ENCODE measurements around the gene YPEL2.

YPEL2 gene

DNA sequence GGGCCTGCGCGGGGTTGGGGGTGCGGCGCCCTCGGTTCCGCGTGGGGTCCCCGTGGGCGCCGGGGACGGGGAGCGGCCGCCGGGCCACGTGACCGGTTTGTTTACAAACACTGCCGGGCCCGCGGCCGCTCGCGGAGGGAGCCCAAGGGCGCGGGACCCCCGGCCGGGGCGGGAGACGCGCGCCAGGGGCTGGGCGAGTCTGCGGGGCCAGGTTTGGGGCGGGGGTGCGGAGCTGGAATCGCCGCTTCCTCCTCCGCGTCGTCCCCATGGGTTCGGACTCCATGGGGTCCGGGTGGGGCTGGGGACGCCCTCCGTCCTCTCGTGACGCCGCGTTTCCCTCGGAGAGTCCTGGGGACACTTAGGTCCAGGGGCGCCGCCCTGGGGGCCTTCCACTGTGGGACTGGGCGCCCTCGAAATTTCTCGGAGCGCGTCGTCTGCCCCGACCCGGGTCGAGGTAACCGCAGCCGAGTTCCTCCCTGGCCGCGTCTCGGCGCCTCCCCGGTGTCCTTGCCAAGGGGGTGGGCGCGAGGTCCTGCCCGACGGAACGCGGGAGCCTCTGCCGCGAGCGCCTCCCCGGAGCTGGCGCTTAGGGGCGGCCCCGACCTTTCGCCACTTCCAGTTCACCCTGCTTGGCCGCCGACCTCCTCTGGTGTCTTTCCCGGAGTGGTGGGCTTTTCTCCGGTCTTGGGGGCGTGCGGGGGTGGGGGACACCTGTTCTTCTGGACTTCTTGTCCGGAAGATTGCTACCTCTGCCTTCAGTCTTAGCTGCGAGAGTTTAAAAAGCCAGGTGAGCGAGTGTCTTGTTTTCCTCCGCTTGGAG is 684 bp downstream of the YPEL2 start:
- no peaks in the 10 kb centered on the region for H3K9me3 ChIP-seq (ENCODE audit: control insufficient read depth in 2 of 2, low read length in 2 of 2)
- H3K4me1 ChIP-seq (ENCODE audit: control insufficient read depth, insufficient read depth, low read length), result peaks cover 48% of the 10 kb centered on the region
- H3K4me3 ChIP-seq (ENCODE audit: low read length in 2 of 2), result peak overlapping the region; percentile 70 to 88
- no peaks in the 10 kb centered on the region for H3K36me3 ChIP-seq (ENCODE audit: control insufficient read depth in 2 of 2, insufficient read depth in 2 of 2, low read length in 2 of 2)
- peak overlapping the region; percentile 67 to 83 for H3K9ac ChIP-seq (ENCODE audit: low read length in 2 of 2)
- H3K27ac ChIP-seq (ENCODE audit: low read length), result peak overlapping the region; percentile 90
- no peaks in the 10 kb centered on the region for H3K27me3 ChIP-seq (ENCODE audit: control insufficient read depth in 1 of 2, insufficient read depth in 2 of 2, low read length in 2 of 2)

DNA sequence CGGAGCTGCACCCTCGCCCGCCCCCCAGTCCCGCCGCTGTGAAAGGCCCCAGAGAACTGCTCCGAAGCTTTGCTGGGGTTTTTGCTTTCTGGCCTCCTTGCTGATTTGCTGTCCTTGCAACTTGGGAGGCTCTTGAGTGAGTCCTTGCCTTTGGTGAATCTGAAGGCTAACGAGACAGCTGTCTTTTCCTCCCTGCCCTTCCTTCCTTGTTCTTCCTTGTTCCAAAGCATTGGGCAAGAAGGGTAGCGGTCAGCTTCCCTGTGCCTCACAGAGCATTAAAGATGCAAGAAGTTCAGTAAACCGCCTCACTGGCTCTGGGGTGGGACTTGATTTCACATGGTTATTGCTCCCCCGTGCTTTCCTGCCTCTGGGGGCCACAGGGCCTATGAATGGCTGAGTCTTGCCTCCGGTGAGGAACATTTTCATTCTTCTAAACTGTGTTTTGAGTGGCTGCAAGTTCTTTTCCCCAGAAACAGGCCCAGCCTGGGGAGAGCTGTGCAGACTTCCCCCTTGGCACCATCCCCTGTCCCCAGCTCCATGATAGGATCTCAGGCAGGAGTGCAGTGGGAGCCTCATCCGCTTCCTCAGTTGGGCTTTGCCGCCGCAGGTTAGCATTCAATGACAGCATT is 1.4 kb downstream of the YPEL2 start:
- peaks cover 0 to under 1% of the 10 kb centered on the region in 2 donors for H3K36me3 ChIP-seq (ENCODE audit: control insufficient read depth in 2 of 2, insufficient read depth in 2 of 2, low read length in 2 of 2)
- peak overlapping the region; percentile 67 to 83 for H3K9ac ChIP-seq (ENCODE audit: low read length in 2 of 2)
- H3K4me1 ChIP-seq (ENCODE audit: control insufficient read depth, insufficient read depth, low read length), result peaks cover 51% of the 10 kb centered on the region
- no peaks in the 10 kb centered on the region for H3K9me3 ChIP-seq (ENCODE audit: control insufficient read depth in 2 of 2, low read length in 2 of 2)
- peak overlapping the region; percentile 70 to 88 for H3K4me3 ChIP-seq (ENCODE audit: low read length in 2 of 2)
- H3K27me3 ChIP-seq (ENCODE audit: control insufficient read depth in 1 of 2, insufficient read depth in 2 of 2, low read length in 2 of 2), result no peaks in the 10 kb centered on the region
- peak overlapping the region; percentile 90 for H3K27ac ChIP-seq (ENCODE audit: low read length)

DNA sequence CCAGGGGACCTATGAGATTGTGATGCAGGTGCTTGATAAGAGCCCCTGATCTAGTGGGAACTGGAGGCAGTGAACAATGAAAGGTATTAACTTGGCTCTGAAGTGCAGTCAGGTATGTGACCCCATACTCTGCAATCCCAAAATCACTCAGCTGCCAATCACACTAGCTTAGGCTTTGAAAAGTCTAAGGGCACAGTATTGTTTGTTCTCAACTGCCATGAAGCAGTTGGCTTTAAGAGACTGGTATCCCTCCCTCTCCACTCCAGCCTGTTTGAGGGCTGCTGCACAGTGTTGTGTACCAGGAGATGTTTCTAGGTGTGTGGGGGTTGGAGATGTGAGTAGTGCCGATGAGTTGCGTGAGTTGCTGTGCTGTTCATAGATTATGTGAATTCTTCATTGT is 2.4 kb downstream of the YPEL2 start:
- H3K4me3 ChIP-seq (ENCODE audit: low read length in 2 of 2), result peak overlapping the region; percentile 4 to 88
- peaks cover 0 to 2% of the 10 kb centered on the region in 2 donors for H3K36me3 ChIP-seq (ENCODE audit: control insufficient read depth in 2 of 2, insufficient read depth in 2 of 2, low read length in 2 of 2)
- H3K9ac ChIP-seq (ENCODE audit: low read length in 2 of 2), result no peak overlapping the region
- peaks cover 48% of the 10 kb centered on the region for H3K4me1 ChIP-seq (ENCODE audit: control insufficient read depth, insufficient read depth, low read length)
- H3K9me3 ChIP-seq (ENCODE audit: control insufficient read depth in 2 of 2, low read length in 2 of 2), result no peaks in the 10 kb centered on the region
- no peaks in the 10 kb centered on the region for H3K27me3 ChIP-seq (ENCODE audit: control insufficient read depth in 1 of 2, insufficient read depth in 2 of 2, low read length in 2 of 2)
- H3K27ac ChIP-seq (ENCODE audit: low read length), result peak overlapping the region; percentile 49

DNA sequence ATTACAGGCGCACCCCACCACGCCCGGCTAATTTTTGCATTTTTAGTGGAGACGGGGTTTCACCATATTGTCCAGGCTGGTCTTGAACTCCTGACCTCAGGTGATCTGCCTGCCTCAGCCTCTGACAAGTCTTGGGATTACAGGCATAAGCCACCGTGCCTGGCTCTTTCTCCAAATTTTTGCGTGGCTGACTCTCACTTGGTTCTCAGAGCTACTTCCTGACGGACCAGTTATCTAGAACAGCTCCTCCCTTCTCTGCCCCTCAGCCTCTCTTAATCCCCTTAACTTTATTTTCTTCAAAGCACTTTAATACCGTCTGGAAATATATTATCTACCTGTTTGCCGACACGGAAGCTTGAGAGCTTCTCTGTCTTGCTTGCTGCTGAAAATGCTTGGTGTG is 4.2 kb downstream of the YPEL2 start:
- Histone ChIP-seq H3K4me3 (ENCODE audit: low read length in 2 of 2) (no peak overlapping the region), H3K27ac (ENCODE audit: low read length) (no peak overlapping the region), H3K9me3 (ENCODE audit: control insufficient read depth in 2 of 2, low read length in 2 of 2) (no peaks in the 10 kb centered on the region), H3K4me1 (ENCODE audit: control insufficient read depth, insufficient read depth, low read length) (peaks cover 40% of the 10 kb centered on the region), H3K9ac (ENCODE audit: low read length in 2 of 2) (no peak overlapping the region), H3K36me3 (ENCODE audit: control insufficient read depth in 2 of 2, insufficient read depth in 2 of 2, low read length in 2 of 2) (peaks cover 0 to 2% of the 10 kb centered on the region in 2 donors), H3K27me3 (ENCODE audit: control insufficient read depth in 1 of 2, insufficient read depth in 2 of 2, low read length in 2 of 2) (no peaks in the 10 kb centered on the region)

DNA sequence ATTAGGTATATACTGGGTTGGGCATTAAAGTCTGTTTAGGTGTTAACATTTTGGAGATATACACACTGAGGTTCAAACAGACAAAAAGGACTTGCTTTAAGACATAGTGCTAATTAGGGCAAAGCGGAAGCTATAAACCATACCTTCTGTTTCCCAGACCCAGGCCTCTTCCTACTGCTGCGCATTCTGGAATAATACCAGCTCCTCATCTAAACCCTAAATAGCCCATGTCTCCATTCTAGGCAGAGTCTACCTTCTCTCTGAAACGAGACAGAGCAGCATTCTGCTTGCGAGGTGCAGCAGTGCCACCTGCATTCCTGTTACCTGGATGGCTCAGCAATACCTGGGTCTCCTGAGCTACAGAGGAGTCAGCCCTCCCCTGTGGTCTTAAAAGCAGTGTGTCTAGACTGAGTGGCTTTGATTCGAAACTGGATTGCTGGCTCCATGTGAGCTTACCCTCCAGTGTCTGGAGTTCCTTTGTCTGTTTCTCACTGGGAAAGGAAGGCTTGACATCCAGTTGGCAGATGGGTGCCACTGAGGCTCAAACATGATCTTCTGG is 6.4 kb downstream of the YPEL2 start:
- Histone ChIP-seq H3K27me3 (ENCODE audit: control insufficient read depth in 1 of 2, insufficient read depth in 2 of 2, low read length in 2 of 2) (no peaks in the 10 kb centered on the region), H3K9ac (ENCODE audit: low read length in 2 of 2) (no peak overlapping the region), H3K27ac (ENCODE audit: low read length) (no peak overlapping the region), H3K9me3 (ENCODE audit: control insufficient read depth in 2 of 2, low read length in 2 of 2) (no peaks in the 10 kb centered on the region), H3K4me3 (ENCODE audit: low read length in 2 of 2) (no peak overlapping the region), H3K36me3 (ENCODE audit: control insufficient read depth in 2 of 2, insufficient read depth in 2 of 2, low read length in 2 of 2) (peaks cover 0 to 2% of the 10 kb centered on the region in 2 donors), H3K4me1 (ENCODE audit: control insufficient read depth, insufficient read depth, low read length) (peaks cover 50% of the 10 kb centered on the region)

DNA sequence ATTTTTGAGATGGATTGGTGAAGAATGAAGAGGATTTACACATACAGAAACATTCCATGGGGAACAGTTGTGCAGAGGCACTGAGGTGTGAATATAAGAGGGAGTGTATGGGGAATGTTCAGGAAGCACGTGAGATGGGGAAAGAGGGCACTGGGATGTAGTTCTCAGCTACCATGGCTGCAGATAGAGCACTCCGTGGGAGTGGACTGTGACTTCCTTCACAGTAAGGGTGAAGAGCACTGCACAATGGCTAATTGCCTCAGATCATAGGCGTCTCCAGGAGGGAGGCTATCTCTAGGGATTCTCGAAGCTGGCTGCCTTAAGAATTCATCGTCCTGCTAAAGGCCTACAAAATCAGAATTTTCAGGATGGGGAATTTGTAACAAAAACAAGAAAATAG is 7.0 kb downstream of the YPEL2 start:
- H3K4me1 ChIP-seq (ENCODE audit: control insufficient read depth, insufficient read depth, low read length), result peaks cover 51% of the 10 kb centered on the region
- peaks cover 0 to 2% of the 10 kb centered on the region in 2 donors for H3K36me3 ChIP-seq (ENCODE audit: control insufficient read depth in 2 of 2, insufficient read depth in 2 of 2, low read length in 2 of 2)
- no peak overlapping the region for H3K4me3 ChIP-seq (ENCODE audit: low read length in 2 of 2)
- no peaks in the 10 kb centered on the region for H3K27me3 ChIP-seq (ENCODE audit: control insufficient read depth in 1 of 2, insufficient read depth in 2 of 2, low read length in 2 of 2)
- no peak overlapping the region for H3K27ac ChIP-seq (ENCODE audit: low read length)
- no peak overlapping the region for H3K9ac ChIP-seq (ENCODE audit: low read length in 2 of 2)
- no peaks in the 10 kb centered on the region for H3K9me3 ChIP-seq (ENCODE audit: control insufficient read depth in 2 of 2, low read length in 2 of 2)

DNA sequence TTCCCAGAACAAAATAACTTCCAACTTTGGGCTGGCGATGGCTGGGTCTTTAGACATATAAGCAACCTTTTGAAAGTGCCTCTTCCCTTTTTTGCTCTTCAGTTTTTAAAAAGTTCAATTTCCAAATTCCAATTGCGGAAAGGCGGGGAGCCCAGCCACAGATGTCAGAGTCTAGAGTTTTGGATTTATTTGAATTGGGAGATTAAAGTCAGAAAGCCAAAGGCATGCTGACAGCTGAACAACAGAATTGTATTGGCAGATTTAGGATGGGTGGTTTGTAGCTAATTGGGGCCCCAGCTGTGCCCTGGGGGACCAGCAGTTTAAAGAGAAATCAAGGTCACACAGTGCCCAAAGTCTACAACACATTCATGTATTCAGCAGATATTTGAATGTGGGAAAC is 10.5 kb downstream of the YPEL2 start:
- Histone ChIP-seq H3K9ac (ENCODE audit: low read length in 2 of 2) (no peak overlapping the region), H3K9me3 (ENCODE audit: control insufficient read depth in 2 of 2, low read length in 2 of 2) (no peaks in the 10 kb centered on the region), H3K36me3 (ENCODE audit: control insufficient read depth in 2 of 2, insufficient read depth in 2 of 2, low read length in 2 of 2) (peaks cover 0 to 4% of the 10 kb centered on the region in 2 donors), H3K4me3 (ENCODE audit: low read length in 2 of 2) (no peak overlapping the region), H3K27ac (ENCODE audit: low read length) (peak overlapping the region; percentile 31), H3K4me1 (ENCODE audit: control insufficient read depth, insufficient read depth, low read length) (peaks cover 55% of the 10 kb centered on the region), H3K27me3 (ENCODE audit: control insufficient read depth in 1 of 2, insufficient read depth in 2 of 2, low read length in 2 of 2) (no peaks in the 10 kb centered on the region)

DNA sequence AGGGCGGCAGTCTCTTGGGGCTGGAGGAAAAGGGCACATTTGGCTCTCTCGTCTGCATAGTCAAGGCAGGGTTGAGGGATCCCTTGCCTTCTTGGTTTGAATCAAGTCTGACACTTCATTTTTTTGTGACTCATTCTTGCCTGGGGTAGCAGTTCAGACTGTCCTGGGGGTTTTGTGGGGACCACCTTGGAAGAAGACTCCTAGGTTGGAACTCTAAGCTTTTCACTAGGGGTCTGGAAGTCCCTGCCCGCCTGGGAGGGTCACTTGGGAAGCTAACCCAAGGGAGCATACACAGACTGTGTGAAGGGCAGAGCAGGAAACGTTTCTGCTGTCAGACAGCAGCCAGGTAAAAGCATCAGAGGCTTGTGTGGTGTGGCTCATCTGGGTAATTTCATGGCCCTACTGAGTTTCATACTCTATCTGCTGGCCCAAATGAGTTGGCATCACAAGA is 11.3 kb downstream of the YPEL2 start:
- Histone ChIP-seq H3K27me3 (ENCODE audit: control insufficient read depth in 1 of 2, insufficient read depth in 2 of 2, low read length in 2 of 2) (no peaks in the 10 kb centered on the region), H3K9ac (ENCODE audit: low read length in 2 of 2) (no peak overlapping the region), H3K9me3 (ENCODE audit: control insufficient read depth in 2 of 2, low read length in 2 of 2) (no peaks in the 10 kb centered on the region), H3K27ac (ENCODE audit: low read length) (no peak overlapping the region), H3K4me1 (ENCODE audit: control insufficient read depth, insufficient read depth, low read length) (peaks cover 60% of the 10 kb centered on the region), H3K4me3 (ENCODE audit: low read length in 2 of 2) (no peak overlapping the region), H3K36me3 (ENCODE audit: control insufficient read depth in 2 of 2, insufficient read depth in 2 of 2, low read length in 2 of 2) (peaks cover 0 to 4% of the 10 kb centered on the region in 2 donors)

DNA sequence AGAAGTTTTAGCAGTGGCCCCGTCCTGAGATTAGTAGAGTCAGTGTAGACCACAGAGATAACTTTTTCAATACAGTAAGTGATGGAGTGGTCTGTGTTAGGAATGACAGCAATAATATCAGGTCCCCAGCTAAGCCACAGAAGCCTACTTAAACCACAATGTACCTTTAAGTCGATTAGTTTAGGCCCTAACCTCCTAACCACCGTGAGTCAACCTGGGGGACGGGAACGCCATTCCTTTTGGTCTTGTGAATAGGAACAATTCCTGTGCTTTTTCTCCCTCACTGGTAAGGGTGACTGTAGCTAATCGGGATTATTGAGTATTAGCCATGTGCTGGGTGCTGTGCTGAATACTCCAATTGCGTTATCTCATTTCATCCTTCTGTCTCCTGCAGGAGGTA is 14.0 kb downstream of the YPEL2 start:
- H3K4me3 ChIP-seq (ENCODE audit: low read length in 2 of 2), result no peak overlapping the region
- H3K9me3 ChIP-seq (ENCODE audit: control insufficient read depth in 2 of 2, low read length in 2 of 2), result no peaks in the 10 kb centered on the region
- no peak overlapping the region for H3K27ac ChIP-seq (ENCODE audit: low read length)
- peaks cover 0 to 2% of the 10 kb centered on the region in 2 donors for H3K36me3 ChIP-seq (ENCODE audit: control insufficient read depth in 2 of 2, insufficient read depth in 2 of 2, low read length in 2 of 2)
- H3K9ac ChIP-seq (ENCODE audit: low read length in 2 of 2), result no peak overlapping the region
- peaks cover 64% of the 10 kb centered on the region for H3K4me1 ChIP-seq (ENCODE audit: control insufficient read depth, insufficient read depth, low read length)
- H3K27me3 ChIP-seq (ENCODE audit: control insufficient read depth in 1 of 2, insufficient read depth in 2 of 2, low read length in 2 of 2), result no peaks in the 10 kb centered on the region

DNA sequence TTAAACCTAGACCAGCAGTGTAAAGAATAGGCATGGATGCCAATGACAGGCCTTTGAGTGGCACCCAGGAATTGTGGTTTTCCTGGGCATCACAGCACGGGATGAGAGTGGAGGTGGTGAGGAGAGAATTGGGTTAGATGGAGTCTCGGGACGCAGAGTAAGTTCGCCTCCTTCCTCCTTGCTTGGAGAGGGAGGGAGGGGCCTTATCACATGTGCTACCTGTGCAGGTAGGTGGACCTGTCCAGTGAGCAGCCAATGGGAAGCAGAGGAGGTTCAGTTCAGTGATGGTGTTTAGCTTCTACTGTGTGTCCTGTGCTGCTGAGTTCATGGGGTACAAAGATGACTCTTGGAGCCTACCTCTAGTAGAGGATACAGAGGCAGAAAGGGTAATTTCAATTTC is 14.9 kb downstream of the YPEL2 start:
- no peak overlapping the region for H3K27ac ChIP-seq (ENCODE audit: low read length)
- no peaks in the 10 kb centered on the region for H3K9me3 ChIP-seq (ENCODE audit: control insufficient read depth in 2 of 2, low read length in 2 of 2)
- H3K4me1 ChIP-seq (ENCODE audit: control insufficient read depth, insufficient read depth, low read length), result peaks cover 70% of the 10 kb centered on the region
- no peak overlapping the region for H3K9ac ChIP-seq (ENCODE audit: low read length in 2 of 2)
- peaks cover 0 to 2% of the 10 kb centered on the region in 2 donors for H3K36me3 ChIP-seq (ENCODE audit: control insufficient read depth in 2 of 2, insufficient read depth in 2 of 2, low read length in 2 of 2)
- H3K4me3 ChIP-seq (ENCODE audit: low read length in 2 of 2), result no peak overlapping the region
- no peaks in the 10 kb centered on the region for H3K27me3 ChIP-seq (ENCODE audit: control insufficient read depth in 1 of 2, insufficient read depth in 2 of 2, low read length in 2 of 2)
